Suppressor macrophage treated with lipopolysaccharide for 4 hours (primary cell): ENCODE results near the gene KLK6.
A peak's percentile ranks its signal among the peaks of the same experiment; 100 is the strongest.

Source experiments
- DNase-seq: peaks from one replicate; pipeline ENCODE4 v3.0.0-alpha.2; 2020

The KLK6 gene

DNA sequence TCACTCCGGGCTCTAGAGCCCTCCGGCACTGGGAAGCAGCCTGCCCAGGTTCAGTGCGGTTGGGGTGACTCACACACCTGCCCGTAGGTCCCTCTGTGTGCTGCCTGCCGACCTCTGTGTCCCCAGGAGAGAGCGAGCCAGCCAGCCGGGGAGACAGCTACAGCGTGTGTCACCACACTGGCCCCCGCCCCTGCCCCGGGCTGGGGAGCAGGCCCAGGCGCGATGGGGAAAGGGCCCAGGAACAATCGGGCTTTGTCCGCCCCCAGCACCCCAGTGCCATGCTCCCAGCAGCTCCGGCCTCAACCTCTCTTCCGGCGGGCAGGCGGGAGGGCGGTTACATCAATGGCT lies at the start of gene KLK6:
KLK6 (minus strand) TSS at position 179 of the 348 bp plus-strand sequence. CDS start 1,487 bp downstream, outside the sequence.
- no peak for DNase-seq

DNA sequence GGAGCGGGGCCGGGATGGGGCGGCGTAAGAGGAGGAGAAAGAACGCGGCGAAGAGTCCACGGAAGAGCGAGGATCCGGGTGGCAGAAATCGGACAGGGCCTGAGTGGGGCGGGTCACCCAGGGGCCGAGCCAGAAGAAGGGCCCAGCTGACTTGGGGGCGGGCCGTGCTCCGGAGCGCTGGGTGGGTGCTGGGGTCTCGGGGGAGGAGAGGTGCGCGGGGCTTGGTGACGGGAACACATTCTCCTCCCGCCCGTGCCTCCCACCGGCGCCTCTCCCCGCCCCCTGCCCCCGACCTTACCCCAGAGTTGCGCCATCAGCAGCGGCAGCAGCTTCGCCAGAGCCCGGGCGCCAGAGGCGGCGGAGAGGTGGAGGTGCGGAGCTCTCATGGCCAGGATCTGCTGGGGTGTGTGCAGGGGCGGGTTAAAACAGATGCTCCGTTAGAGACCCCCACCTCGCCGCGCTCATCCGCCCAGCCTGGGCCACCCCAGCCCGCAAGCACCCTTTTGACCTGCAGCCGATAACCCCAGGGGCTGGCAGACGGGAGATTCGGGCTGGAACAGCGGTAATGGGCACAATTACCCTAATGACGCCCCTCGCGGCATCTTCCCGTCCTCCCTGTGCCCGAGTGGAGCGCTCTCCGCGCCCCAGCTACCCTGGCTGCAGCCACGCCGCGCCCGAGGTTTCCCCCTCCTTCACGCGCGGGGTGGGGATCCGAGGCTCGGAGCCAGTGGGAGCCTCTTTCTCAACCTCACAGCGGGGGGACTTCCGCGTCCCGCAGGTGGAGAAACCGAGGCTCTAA lies 49.6 kb upstream of the KLK6 start:
- DNase-seq: peak; percentile 22

DNA sequence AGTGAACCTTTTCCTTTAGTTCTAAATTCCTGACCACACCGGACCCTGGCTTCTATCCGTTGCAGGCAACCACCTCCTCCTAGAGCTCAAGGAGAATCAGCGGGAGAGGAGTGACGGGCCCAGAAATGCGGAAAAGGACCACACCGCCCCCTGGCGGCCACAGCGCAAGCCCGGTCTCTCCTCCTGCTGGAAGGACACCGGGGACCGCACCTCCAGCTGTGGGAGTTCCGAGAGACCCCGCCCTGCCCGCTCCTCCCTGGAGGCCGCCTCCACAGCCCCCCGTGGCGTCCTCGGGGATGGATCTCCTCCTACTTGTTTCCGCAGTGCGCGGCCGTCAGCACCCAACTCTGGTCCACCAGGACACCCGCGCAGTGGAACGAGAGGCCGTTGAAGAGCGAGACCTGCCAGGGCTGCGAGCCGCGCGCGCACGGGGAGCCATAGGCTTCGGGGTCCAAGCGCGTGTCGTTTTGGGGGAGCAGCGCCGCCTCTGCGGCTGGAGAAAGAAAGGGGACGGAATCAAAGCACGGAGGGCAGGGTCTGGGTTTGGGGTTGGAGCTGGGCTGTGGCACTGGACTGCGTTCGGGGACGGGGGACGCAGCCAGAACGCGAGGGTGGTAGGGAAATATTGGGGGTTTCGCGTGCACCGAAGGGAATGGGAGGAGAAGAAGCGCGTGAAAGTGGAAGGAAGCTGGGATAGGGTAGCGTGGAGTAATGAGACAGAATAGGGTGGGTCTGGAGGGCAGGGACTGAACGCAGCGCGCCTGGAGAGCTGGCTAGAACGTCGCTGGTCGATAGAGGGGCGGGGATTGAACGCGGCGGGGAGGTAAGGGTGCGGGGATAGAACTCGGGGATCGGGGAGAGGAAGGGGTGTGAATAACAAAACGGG lies 47.6 kb upstream of the KLK6 start:
- peak; percentile 69 for DNase-seq

DNA sequence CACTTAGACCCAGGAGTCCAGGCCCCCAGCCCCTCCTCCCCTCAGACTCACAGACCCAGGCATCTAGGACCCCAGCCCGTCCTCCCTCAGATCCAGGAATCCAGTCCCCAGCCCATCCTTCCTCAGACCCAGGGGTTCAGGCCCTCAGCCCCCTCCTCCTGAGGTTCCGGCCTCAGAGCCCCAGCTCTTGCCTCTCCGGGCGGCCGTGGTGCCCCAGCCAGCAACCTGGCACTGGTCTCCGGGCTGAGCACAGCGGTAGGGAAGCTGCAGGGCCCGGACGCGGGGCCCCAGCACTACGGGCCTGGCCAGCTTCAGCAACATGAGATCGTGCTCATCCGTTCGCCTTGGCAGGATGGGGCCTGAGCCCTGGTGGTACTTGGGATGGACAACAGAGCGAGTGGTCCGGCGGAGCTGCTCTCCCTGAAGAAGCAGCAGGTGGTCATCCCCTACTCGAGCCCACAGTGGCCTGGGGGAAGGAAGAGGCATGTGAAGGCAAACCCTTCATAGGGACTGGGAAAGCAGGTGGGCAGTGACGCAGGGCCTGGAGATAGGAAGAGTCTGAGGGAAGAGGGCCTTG lies 46.4 kb upstream of the KLK6 start:
- no peak for DNase-seq

DNA sequence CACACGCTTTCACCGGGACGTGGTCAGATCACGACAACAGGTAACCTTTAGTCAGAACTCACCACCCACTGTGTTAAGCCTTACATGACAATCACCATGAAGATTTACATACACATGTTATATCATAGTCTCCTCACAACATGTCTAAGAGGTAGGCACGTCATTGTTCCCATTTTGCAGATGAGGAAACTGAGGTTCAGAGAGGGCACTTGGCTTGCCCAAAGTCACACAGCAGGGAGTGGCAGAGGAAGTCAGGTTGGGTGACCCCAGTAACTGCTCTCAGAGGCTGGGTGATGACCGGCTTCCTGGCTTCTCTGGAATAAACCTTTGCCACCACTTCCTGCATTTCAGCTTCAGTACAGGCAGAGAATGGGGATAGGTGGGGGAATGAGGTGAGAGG lies 44.9 kb upstream of the KLK6 start:
- no peak for DNase-seq

DNA sequence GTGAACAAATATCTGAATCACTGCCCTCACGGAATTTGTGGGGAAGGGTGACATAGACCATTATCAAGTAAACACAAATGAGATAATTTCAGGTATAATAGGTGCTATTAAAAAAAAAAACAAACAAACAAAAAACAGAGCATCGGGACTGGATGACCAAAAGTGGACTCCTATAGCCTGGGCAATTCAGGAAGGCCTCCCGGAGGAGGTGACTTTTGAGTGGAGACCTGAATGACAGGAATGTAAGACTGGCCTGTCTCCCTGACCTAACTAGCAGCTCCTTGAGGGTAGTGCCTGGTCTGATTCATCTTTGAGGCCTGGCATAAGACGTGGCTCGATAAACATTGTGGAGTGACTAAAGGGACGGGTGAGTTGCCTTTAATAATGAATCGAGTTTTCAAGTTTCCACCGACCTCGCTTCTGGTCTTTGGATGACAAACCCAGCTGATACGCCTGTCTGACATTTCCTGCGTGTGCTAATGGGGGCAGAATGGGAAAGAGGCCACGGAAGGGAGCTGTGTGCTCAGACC lies 43.3 kb upstream of the KLK6 start:
- no peak for DNase-seq

DNA sequence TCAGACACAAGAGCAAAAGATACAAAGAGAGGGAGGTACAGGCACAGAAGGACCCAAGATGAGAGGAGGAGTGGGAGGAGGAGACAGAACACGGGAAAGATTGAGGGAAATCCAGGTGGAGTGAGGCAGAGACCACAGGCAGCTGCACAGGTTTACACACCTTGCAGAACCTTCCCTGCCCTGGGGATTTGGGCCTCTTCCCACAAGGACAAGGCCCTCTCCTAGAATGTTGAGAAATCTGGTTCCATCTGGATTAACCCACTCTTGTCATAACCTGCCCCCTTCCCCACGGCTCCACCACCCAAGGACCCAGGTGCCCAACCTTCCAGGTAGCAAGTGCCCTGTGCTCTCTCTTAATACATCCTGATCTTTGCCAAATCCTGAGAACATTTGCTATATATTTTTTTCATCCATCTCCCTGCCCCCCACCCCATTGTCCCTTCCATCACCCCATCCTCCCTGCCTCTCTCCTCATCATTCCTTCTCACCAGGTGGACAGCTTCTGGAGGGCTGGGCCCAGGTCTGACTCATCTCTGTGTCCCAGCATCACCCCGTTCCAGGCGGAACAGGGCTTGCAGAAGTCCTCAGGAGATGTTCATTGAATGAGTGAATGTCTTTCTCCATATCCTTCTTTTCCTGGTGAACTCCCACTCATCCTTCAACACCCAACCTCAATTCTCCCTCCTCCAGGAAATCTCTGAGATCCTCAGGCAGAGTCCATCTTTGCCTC lies 40.8 kb upstream of the KLK6 start:
- DNase-seq: no peak

DNA sequence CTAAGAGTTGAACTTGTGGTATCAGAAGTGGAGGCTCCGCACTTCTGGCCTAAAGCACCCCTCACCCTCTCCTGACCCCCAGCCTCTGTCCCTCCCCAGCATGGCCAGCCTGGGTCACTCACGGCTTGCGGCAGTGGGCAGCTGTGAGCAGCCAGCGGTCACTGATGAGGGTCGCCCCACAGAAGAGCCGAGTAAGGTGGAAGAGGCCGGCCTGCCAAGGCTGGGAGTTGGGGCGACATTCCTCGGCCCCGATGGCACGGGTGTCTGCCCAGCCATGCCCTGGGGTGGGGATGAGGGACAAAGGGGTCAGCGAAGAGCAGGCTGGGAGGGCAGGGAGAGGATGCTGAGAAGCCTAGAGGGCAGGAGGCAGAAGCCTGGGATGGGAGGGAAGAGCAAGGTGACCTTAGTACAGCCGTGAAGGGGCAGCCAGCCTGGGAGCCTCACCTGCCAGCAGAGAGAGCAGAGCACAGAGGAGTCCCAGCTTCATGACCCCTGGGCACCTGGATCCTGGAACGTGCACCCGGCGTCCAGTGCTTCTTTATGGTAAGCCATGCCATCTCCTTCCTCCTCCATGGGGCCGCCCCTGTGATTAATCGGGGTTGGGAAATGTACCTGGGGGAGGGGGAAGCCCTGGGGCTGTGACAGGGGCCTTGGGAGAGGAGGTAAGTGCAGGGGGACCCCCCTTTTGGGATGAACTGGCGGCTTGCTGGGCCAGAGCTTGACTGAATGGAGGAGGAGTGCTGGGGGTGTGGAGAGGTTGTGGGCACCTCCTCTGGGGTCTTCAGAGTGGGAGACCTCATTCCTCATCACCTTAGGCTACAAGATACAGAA lies 39.9 kb upstream of the KLK6 start:
- no peak for DNase-seq

DNA sequence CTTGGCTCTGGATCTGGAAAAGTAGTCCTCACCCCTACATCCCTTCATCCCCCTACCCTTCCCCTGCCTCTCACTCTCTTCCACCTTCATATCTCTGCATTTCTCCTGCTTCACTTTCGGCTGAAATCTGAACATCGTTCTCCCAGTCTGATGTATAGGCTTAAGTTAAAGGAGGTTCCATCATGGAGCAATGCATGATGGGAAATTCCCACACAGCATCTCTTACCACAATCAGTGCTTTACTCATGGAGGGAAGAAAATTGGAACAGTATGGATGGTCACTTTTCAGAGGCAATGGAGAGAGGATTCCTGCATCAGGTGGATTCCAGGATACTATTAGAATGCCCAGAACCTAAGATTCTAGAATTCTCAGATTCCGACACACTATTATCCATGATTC lies 38.1 kb upstream of the KLK6 start:
- DNase-seq: no peak

DNA sequence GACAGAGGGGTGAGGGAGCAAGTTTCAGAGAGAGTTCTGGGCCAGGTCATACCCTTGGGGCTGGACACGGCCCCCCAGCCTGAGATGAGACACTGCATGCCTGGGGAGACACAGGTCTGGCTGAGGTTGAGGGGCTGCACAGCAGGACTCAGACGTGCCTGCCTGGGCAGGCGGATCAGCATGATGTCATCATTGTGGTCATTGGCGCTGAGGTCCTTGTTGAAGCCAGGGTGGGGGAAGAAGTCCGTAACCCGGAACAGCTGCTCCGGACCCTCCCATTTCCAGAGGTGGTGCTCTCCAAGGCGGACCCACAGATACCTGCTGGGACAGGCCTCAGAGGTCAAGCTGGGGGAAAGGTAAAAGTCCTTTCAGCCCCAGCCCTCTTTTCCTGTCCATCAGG lies 37.0 kb upstream of the KLK6 start:
- DNase-seq: no peak

DNA sequence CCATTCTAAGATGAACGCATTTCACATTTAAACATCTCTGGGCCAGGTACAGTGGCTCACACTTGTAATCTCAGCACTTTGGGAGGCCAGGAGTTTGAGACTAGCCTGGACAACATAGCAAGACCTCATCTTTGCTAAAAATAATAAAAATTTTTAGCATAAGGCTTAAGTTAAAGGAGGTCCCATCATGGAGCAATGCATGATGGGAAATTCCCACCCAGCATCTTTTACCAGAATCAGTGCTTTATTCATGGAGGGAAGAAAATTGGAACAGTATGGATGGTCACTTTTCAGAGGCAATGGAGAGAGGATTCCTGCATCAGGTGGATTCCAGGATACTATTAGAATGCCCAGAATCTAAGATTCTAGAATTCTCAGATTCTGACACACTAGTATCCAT lies 35.9 kb upstream of the KLK6 start:
- no peak for DNase-seq

DNA sequence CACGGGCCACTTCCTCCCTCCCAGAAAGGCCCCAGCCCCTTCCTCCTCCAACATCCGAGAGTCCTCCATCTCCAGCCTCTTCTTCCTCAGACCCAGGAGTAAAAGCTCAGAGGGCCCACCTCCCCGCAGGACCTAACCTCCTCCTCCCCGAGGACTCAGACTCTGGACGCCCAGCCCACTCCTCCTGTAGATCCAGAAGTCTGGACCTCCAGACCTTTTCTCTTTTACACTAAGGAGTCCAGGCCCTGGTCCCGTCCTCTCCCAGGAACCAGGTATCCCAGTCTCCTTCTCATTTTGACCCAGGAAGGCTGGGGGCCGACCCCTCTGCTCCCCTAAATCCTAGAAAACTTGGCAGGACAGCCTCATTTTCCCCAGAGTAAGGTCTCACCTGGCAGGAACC lies 33.9 kb upstream of the KLK6 start:
- DNase-seq: no peak

DNA sequence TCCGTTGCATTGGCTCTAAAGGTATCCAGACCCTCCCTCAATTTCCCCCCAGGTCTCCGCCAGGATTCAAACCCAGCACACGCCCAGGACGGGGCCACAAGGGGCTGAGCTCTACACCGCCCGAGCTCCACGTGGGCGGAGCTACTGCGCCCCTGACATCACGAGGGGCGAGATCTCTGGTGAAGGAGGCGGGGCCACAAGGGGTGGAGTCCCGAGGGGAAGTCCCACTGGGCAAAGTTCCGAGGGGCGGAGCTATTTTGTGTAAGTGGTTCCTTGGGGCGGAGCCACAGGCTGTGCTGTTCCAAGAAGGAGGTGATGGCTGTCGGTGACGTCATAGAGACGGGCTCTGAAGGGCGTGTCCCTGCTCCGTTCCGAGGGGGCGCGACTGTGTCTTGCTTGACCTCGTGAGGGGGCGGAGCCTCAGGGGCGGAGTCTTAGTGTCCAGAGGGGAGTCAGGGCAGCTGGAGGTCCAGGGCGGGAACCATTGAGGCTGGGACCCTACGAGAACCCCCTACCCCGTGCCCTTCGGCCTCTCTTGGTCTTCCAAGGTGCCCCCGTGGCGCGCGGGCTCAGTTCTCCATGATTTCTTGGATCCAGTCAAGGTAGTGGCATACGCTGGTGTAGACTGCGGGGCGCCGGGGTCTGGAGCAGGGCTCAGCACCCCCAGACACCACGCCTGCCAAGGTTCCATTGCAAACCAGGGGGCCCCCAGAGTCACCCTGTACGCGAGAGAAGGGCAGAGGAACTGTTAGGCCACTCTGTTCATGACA lies 33.3 kb upstream of the KLK6 start:
- DNase-seq: peak; percentile 37

DNA sequence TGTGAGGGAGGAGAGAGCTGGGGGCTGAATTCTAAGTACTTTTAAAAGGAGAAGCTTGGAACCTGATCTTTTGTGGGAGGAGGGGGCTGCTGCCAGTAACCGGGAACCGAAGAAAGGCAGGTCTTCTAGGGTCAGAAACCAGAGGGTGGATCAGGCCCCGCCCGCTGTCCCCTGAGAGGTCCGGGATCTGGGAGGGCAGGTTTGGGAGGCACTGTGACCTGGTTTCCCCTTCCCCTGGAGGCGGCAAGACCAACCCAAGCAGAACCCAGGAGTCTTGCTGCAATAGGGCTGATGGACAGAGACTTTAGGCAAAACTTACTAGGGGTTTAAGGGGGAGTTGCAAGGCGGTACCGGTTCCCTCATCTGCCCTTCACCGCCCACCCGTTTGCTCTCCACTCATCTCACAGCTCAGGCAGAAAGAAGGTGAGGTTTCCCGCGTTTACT lies 32.7 kb upstream of the KLK6 start:
- DNase-seq: no peak

DNA sequence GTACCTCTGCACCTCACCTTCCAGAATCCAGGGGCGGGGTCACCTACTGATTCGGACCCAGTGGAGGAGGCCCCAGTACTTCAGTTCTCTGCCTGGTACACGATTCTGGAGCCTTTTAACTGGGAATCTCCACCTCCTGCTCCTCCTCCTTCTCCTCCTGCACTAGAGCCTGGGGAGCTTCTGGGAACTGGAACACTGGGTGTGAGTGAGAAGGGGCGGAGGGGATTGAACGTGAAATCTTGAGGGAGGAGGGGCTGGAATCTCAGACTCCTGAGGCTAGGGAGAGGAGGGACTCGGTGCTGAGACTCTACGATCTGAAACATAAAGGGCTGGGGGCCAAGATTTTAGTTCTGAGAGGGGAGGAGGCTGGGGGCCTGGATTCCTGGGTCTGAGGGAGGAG lies 32.1 kb upstream of the KLK6 start, which contains the start of gene KLK8:
KLK8 (minus strand) TSS at position 90 of the 400 bp plus-strand sequence. CDS start 437 bp downstream, outside the sequence.
- DNase-seq: no peak

DNA sequence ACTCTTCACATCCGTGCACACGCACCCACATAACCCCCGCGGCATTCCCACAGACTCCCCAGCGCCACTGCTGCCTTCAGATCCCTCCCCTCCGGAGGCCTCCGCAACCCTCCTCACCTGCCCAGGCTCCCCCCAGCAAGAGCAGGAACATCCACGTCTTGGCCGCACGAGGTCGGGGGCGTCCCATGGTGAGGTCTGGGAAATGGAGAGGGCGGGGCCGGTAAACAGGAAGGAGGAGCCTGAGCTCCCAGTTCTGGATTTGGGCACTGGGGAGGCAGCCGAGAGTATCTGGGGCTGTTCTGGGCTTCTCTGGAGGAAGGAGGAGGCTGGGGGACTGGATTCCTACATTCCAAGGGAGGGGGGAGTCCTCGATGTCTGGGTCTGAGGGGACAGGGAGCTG lies 31.6 kb upstream of the KLK6 start:
- DNase-seq: no peak

DNA sequence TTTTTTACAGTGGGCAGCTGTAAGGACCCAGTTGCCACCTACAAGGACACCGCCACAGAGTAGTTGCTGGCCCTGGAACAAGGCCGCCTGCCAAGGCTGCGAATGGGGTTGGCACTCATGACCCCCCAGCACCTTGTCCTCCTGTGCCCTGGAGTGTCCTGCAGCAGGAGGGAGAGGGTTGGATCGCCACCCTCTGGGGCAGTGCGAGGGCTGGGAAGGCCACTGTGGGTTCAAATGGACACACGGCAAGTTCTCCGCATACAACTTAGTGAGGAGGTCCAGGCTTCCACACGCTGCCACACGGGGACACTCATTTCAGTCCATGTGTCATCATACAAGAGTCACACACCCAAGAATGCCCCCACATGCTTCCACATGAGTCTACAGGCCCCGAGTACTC lies 31.0 kb upstream of the KLK6 start:
- DNase-seq: no peak

DNA sequence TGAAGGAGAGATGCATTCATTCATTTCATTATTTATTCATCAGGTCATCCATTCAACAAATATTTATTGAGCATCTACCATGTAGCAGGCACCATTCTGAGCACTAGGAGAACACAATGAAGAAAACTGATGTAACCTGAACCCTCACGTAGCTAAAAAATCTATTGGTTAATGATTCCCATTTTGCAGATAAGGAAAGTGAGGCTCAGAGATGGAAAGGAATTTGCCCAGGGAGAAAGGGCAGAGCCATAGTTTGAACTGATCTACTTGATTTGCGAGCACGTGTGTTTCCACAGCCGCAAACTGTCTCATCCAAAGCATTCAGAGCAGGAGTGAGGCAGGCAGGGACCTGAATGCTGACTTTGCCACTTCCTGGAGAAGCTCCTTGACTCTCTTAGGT lies 29.3 kb upstream of the KLK6 start:
- no peak for DNase-seq

DNA sequence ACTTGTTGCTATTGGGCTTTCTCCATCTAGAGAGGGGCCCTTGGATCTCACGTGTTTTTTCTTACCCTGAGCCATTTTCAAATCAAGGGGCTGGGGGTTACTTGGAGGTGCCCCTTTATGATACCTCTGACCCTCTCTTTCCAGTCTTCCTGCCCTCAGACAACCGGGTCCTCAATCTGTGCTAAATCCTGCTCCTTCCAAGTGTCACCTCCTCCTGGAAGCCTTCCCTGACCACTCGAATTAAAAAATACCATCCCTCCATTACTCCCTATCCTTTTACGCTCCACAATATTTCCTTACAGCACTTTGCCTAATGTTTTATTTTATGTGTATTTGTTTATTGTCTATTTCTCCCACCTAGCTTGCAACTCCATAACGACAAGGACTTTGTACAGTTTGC lies 28.7 kb upstream of the KLK6 start:
- no peak for DNase-seq

DNA sequence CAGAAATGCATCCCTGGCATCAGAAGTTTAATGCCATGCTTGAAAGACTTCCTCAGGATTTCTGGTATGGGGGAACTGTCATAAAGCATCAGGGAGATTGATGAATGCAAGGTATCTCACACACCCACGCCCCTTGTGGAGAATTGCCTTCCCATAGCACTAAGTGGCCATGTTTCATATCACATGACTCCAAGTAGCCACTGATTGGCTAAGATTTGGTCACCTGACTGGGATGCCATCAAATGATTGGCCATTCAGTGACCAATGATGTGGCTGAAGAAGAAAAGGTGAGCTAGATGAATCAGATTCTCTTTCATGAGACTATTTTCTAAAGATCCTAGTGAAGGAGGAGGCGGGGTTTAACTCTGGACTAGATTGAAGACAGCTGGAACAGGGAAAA lies 24.7 kb upstream of the KLK6 start:
- DNase-seq: no peak

DNA sequence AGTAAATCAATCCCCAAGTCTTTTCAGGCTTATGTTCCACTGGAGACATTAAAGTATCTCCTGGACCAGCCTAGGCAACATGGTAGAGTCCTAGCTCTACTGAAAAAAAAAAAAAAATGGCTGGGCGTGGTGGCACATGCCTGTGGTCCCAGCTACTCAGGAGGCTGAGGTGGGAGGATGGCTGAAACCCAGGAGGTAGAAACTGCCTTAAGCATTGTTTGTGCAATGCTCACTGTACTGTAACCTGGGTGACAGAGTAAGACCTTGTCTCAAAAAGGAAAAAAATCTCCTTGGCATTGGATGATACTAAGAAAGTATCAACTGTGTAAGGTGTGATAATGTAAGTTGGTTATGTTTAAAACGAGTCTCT lies 23.3 kb upstream of the KLK6 start:
- no peak for DNase-seq
